Adrenal gland (tissue), 5 donors: ENCODE measurements around the gene NOB1.

Source experiments
- POLR2A ChIP-seq, 2 donors: fragments of 450-650 bp; IDR thresholded peaks; one replicate each; pipeline ENCODE4 v1.6.1; 2017; ENCODE audit warnings: antibody characterized with exemption in 2 of 2, mild to moderate bottlenecking in 2 of 2, moderate library complexity in 1 of 2
- TF ChIP-seq, protein P1 (sequence below), 6 experiments: fragments of 450-650 bp in 4 of 6; fragments of 200-600 bp in 2 of 6; sonication (generic) in 1 of 6; IDR thresholded peaks; 1 replicate in 5 of 6; 2 replicates in 1 of 6; pipeline versions ENCODE4 v1.5.1 to v1.8.0; 2016 to 2021; ENCODE audit warnings: antibody characterized with exemption in 6 of 6, mild to moderate bottlenecking in 2 of 6, moderate library complexity in 1 of 6
- donor health status: DM: no; HTN: no; CAD: no.

- TF ChIP-seq, protein P1, sequence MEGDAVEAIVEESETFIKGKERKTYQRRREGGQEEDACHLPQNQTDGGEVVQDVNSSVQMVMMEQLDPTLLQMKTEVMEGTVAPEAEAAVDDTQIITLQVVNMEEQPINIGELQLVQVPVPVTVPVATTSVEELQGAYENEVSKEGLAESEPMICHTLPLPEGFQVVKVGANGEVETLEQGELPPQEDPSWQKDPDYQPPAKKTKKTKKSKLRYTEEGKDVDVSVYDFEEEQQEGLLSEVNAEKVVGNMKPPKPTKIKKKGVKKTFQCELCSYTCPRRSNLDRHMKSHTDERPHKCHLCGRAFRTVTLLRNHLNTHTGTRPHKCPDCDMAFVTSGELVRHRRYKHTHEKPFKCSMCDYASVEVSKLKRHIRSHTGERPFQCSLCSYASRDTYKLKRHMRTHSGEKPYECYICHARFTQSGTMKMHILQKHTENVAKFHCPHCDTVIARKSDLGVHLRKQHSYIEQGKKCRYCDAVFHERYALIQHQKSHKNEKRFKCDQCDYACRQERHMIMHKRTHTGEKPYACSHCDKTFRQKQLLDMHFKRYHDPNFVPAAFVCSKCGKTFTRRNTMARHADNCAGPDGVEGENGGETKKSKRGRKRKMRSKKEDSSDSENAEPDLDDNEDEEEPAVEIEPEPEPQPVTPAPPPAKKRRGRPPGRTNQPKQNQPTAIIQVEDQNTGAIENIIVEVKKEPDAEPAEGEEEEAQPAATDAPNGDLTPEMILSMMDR (IDR thresholded peaks at IDR 0.05): peak; percentile 68 to 90 (median 82)
- no peak for TF ChIP-seq POLR2A (IDR thresholded peaks at IDR 0.05)
Observed at GRCh38 chr16:69709456-69710084, 45.2 kb downstream of the NOB1 start.
